DOHH2 (cell line): ENCODE measurements around the gene TM4SF4.

ENCODE experiments used
- EZH2phosphoT487 ChIP-seq: fragments of 200-600 bp; sonication (generic); IDR thresholded peaks from 2 replicates; pipeline ENCODE4 v1.6.1; 2017; ENCODE audit warnings: borderline replicate concordance, mild to moderate bottlenecking, antibody characterized with exemption, low read length, moderate library complexity, mixed read lengths
- TF ChIP-seq, protein P1 (sequence below): fragments of 200-600 bp; sonication (generic); IDR thresholded peaks from one replicate; pipeline ENCODE4 v1.5.1; 2014; ENCODE audit warnings: antibody characterized with exemption, mild to moderate bottlenecking, low read depth, low read length; ENCODE audit not compliant: poor library complexity, severe bottlenecking

DNA sequence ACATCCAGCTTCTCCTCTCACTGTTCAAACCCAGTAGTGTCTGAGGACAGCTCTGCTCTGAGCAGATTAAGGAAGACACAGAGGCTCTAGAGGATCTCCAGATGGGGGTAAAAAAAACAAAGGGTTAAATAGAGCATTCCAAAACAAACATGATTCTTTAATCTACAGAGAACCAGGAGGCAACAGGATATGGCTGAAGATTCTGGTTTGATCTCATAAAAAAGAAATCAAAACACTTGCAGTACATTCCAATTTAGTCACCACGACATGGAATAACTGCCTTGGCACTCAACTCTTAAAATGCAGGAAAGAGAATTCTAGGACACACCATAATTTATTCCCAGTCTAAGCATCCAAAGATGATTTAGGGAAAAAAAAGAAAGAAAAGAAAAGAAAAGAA lies 32.0 kb downstream of the TM4SF4 start:
- TF ChIP-seq, protein P1, sequence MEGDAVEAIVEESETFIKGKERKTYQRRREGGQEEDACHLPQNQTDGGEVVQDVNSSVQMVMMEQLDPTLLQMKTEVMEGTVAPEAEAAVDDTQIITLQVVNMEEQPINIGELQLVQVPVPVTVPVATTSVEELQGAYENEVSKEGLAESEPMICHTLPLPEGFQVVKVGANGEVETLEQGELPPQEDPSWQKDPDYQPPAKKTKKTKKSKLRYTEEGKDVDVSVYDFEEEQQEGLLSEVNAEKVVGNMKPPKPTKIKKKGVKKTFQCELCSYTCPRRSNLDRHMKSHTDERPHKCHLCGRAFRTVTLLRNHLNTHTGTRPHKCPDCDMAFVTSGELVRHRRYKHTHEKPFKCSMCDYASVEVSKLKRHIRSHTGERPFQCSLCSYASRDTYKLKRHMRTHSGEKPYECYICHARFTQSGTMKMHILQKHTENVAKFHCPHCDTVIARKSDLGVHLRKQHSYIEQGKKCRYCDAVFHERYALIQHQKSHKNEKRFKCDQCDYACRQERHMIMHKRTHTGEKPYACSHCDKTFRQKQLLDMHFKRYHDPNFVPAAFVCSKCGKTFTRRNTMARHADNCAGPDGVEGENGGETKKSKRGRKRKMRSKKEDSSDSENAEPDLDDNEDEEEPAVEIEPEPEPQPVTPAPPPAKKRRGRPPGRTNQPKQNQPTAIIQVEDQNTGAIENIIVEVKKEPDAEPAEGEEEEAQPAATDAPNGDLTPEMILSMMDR: no peak
- TF ChIP-seq EZH2phosphoT487: no peak
